Peyer's patch (tissue), 4 donors: ENCODE measurements around the gene ATOX1.
A peak's percentile ranks its signal among the peaks of the same experiment; 100 is the strongest.

ENCODE experiments used
- POLR2A ChIP-seq, 2 donors: fragments of 450-650 bp; IDR thresholded peaks; one replicate each; pipeline ENCODE4 v1.5.1; 2017; ENCODE audit warnings: antibody characterized with exemption in 2 of 2, mild to moderate bottlenecking in 2 of 2, moderate library complexity in 2 of 2
- TF ChIP-seq, protein P1 (sequence below), 6 experiments: fragments of 450-650 bp in 4 of 6; fragments of 200-600 bp in 2 of 6; sonication (generic) in 1 of 6; IDR thresholded peaks; one replicate each; pipeline ENCODE4 v1.5.1; 2017 to 2019; ENCODE audit warnings: antibody characterized with exemption in 6 of 6, mild to moderate bottlenecking in 3 of 6, moderate library complexity in 1 of 6

GRCh38 chr5:151758430-151759241 lies at the start of gene ATOX1:
- TF ChIP-seq, protein P1, sequence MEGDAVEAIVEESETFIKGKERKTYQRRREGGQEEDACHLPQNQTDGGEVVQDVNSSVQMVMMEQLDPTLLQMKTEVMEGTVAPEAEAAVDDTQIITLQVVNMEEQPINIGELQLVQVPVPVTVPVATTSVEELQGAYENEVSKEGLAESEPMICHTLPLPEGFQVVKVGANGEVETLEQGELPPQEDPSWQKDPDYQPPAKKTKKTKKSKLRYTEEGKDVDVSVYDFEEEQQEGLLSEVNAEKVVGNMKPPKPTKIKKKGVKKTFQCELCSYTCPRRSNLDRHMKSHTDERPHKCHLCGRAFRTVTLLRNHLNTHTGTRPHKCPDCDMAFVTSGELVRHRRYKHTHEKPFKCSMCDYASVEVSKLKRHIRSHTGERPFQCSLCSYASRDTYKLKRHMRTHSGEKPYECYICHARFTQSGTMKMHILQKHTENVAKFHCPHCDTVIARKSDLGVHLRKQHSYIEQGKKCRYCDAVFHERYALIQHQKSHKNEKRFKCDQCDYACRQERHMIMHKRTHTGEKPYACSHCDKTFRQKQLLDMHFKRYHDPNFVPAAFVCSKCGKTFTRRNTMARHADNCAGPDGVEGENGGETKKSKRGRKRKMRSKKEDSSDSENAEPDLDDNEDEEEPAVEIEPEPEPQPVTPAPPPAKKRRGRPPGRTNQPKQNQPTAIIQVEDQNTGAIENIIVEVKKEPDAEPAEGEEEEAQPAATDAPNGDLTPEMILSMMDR (IDR thresholded peaks at IDR 0.05): peak in 5 of 6 experiments; percentile 33 to 65 (median 46)
- peak; percentile 89 to 94 for TF ChIP-seq POLR2A (IDR thresholded peaks at IDR 0.05)
